IPS-11a (cell line): ENCODE results near the gene GOLGA6L7.
"Not testable (repeated sequence)": the region's sequence is repeated elsewhere in the genome, so short reads cannot be mapped to it uniquely, and the experiment has no call there.

Source experiments
- H3K4me3 ChIP-seq: one replicate; pipeline ENCODE4 v1.5.1; 2013; ENCODE audit warnings: low read depth, low read length, control low read depth

Gene GOLGA6L7, protein sequence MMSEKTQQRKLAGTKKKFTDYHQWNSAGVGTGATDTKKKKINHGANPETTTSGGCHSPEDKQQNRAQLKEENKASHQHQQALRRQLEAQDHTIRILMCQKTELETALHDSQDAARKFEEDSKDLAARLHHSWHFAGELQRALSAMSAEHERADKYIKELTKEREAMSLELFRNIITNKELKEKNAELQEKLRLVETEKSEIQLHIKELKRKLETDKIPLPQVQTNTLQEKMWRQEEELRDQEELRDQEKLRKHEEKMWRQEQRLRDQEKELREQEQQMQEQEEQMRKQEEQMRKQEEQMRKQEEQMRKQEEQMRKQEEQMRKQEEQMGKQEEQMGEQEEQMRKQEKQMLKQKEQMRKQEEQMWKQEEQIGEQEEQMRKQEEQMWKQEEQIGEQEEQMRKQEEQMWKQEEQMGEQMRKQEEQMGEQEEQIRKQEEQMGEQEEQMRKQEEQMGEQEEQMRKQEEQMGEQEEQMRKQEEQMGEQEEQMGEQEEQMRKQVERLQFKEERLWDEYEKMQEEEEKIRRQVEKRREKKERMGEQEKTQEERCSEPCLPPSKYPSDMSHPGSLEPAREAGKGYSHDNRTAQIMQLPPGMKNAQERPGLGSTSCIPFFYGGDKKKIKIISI

DNA sequence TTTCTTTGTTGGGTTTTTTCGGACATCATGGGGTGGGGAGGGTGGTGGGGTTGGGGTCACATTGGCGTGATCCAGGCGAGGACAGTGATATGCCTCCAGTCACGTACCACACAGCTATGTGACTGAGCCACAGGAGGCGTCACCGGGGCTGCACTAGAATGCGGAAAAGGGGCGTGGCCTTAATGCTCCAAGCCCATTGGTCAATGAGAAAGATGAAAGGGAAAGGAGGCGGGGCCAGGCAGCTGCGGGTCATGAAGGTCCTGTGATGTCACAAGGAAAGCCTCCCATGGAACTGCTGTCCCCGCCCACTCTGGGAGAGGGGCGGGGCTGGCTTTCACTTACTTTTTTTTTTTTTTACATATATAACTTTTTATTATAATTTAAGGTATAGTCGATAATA, at the start of gene GOLGA6L7:
Gene GOLGA6L7, minus strand, starts transcription at position 124 of the 400 bp plus-strand sequence. Its CDS starts 95 bp downstream, at position 29.
- H3K4me3 ChIP-seq = not testable (repeated sequence)

DNA sequence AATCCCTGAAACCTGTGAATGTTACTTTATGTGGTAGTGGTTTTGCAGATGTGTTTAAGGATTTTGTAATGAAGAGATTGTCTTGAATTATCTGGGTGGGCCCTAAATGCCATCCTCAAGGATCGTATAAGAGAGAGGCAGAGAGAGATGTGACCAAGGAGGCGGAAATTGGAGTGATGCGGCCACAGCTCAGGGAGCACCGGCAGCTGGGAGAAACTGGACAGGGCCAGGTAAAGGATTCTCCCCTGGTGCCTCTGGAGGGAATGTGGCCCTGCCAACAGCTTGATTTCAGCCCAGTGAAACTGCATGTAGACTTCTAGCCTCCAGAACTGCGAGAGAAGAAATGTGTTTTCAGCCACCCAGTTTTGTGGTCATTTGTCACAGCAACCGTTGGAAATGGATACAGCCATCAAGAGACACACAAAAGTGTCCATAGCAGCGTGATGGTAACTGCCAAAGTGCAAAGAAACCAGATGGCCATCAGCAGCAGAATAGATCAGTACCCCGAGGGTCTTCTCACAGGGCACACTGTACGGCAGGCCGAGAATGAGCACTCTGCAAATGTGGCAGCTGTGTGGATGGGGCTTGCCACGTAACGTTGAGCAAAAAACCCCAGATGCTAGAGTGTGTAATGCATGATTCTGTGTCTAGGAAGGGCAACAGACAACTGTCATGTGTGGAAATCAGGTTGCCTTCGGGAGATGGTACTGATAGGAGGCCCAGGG, 49.6 kb upstream of the GOLGA6L7 start:
- no peak overlapping the region for H3K4me3 ChIP-seq

DNA sequence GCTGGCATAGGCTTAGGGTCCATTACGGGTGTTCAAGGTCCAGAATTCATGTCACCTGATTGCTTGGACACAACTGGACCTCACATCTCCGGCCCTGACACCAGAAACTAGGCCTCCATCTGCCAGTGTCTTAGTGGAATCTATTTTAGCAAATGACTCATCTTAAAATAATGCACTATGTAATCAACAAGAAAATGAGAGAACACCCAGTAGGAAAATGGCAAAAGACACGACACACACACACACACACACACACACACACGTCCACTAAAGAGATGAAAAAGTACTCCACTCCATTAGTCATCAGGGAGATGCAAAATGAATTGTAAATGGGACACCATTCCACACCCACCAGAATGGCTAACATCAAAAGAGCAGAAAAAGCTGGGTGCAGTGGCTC, 48.5 kb upstream of the GOLGA6L7 start:
- no peak overlapping the region for H3K4me3 ChIP-seq

DNA sequence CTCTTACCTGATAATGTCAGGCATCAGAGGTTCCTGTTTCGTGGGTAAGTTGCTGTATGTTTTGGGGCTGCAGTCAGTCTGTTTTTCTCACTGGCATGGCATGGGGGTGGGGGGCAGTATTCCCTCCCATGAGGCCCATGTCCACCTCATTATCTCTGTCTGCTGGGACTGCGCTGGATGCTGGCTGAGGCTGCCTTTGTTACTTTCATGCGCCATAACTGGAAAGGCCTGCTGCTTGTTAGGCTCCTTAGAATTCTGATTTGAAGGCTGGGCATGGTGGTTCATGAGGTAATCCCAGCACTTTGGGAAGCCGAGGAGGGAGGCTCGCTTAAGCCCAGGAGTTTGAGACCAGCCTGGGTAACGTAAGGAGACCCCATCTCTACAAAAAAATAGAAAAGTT, 47.1 kb upstream of the GOLGA6L7 start:
- H3K4me3 ChIP-seq = no peak overlapping the region

DNA sequence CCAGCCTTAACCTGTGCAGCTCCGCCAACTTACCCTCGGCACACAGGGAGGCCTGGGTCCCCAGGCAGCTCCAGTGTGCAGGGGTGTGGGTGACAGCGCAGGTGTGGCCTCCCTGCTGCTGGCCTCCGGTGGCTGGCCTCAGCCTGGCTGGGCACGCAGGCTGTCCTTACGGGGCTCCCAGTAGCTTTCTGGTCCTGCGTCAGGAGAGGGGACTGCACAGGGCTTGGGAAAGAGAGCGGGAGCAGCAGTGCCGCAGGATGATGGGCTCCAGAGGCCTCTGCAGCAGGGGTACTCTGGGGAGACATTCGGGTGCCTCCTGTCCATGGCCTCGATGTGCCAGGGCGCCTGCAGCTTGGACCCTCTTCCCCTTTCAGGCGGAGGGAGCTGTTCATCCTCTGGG, 46.7 kb upstream of the GOLGA6L7 start:
- H3K4me3 ChIP-seq = no peak overlapping the region

DNA sequence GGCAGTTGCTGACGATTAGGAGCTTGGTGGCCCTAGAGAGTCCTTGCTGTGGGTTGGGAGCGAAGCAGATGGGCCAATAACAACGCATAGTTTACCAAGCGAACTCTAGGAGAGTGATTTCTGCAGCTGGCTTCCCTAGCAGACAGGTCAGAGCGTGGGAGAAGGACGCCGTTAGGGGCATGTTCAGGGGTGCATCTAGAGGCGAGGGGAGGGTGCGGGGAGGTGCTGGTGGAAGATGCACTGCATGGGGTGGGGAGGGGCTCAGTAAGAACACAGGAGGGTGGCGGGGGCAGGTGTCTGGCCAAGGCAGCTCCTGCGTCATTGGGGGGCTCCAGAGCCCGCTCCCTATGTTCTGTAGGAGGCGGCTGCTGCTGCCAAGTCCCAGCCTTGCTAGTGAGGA, 46.2 kb upstream of the GOLGA6L7 start:
- H3K4me3 ChIP-seq = no peak overlapping the region

DNA sequence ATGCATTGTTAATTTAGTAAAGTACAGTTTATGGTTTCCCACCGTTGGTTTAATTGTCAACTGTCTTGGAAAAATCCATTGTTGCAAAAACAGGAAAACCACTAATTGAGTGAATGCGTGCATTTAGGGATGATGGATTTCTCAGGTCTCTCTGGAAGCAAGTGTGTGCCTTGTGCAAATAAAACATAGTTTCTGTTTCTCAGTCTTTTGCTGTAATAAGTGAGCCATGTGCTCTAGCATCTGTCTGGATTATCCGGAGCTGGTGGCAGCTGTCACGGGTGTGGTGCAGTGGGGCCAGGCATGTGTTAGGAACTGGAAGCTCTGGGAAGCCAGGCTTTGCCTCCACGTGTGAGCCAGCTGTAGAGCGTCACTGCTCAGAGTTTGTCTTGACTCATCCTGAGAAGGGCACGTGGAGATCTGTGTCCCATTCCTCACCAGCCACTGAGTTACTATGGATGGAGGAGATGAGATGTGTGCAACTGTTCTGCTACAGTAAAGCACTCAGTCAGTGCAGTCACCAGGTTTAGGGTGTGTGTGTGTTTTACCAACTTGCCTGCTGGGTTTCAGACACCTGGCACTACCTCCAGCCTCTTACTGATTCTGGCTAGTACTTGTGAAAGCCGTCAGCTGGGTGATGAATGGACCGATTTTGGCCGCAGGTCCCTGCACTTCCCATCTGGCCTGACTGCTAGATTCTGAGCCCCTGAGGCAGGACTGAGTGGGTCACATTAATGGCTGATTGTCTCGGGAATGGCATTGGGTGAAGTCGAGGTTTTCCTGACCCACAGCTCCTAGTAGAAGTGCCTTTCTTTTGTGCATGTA, 44.6 kb upstream of the GOLGA6L7 start:
- no peak overlapping the region for H3K4me3 ChIP-seq

DNA sequence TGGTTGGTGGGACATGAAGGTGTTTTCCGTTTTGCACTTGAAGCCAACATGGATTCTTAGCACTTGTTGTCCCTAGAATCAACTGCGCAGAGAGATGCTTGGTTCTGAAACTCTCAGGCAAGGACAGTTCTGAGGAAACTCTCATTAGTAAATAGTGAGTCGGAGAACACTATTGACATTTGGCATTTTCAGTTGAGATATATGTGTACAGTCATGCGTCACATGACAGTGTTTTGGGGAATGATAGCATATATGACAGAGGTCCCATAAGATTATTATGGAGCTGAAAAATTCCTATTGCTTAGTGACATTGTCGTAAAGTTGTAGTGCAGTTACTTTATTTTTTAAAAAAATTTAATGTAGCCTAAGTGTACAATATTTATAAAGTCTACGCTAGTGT, 43.1 kb upstream of the GOLGA6L7 start:
- H3K4me3 ChIP-seq = no peak overlapping the region

DNA sequence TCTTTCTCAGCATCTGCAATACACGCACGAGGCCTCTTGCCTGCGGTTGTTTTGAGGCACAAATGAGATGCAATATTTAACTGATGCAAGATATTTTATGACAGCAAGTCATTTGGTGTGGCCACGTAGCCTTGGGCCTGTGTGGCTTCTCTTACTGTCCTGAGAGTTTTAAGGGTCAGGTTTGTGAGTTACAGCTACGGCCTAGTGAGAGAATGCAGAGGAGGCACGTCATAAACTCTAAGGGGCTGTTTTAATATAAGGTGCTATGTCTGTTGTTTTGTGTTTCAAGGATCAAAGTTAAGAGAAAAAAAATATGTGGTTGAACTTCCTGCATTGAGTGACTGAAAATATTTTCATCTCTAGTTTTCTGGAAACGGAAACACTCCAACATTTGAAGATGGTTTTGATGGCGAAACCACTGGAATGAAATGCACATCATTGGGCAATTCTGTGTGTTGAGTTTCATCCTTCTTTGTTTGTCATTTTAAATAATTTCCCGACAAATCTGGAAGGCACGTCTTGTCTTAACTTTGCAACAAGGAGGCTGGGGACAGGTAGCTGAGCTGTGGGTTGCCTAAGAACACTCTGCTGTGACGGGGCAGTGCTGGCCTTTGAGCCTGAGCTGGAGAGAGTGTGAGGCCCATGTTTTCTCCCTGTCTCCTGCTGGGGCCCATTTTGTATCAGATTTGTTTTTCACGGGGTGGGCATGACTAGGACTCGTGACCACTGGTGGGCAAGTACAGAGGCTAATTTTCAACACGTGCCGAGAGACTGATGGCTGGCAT, 42.5 kb upstream of the GOLGA6L7 start:
- no peak overlapping the region for H3K4me3 ChIP-seq

DNA sequence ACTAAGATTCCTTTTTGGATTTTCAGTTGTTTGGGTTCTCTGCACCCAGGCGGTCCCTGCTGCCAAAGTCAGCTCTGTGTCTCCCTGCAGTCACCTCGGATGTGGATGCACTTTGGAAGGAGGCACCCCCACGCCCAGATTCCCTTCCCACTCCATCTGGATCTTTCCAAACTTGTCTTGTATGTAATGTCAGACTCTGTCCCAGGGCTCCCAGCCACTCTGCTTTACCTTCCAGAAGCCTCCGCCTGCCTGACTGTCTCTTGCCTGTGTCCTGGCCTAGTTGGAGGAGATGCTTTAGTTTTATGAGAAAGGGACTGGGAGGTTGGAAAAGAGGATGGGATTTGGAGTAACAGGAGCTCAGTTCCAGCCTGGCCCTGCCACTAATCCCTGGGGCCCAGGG, 41.8 kb upstream of the GOLGA6L7 start:
- H3K4me3 ChIP-seq = not testable (repeated sequence)

DNA sequence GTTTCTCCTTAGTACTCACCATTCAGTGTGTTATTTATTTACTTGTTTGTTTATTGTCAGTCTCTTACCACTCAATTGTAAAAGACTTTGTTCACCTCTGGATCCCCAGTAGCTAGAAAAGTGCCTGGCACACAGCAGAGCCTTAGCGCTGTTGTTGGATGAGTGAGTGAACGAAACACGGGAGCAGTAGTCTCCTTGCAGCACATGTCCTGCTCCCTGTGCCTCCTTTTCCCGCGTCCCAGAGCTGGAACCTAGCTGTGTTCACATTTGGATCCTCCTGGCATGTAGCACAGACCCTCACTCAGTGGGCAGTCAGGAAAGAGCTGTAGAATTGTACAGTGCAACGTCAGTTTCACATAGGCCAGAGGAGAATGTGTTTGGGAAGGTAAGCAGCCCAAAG, 41.4 kb upstream of the GOLGA6L7 start:
- H3K4me3 ChIP-seq = not testable (repeated sequence)

DNA sequence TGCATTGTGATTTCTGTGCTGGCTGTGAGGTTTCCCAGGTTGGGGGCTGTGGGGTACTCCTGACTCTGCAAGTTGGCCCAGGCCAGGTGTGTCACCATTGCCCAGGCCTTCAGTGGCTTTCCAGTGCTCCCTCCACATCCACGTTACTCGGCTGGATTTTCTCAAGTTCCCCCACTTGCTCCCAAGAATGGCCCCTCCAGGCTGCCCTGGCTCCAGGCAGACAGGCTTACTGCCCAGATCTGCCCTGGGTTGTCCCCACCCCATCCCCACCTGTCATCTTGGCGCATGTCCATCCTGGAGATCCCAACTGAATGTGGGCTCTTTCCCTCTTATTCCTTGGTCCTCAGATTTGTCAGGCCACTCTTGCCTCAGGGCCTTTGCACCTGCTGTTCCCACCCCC, 40.9 kb upstream of the GOLGA6L7 start:
- no peak overlapping the region for H3K4me3 ChIP-seq

DNA sequence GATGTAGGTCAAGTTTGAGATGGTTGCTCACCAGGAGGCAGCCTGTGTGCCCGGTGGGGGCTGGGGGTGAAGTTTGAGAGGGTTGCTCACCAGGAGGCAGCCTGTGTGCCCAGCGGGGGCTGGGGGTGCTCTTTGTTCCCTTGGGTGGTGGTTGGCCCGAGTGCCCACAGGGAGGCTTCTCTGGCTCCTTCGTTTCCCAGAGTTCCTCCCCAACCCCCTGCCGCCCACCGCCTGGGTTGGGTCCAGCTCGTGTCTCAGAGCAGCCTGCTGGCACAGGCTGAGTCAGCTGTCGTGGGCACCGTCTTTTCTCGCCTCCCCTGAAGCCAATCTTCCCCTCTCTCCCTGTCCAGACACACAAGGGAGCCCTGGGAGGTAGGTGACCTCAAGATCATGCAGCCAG, 40.5 kb upstream of the GOLGA6L7 start:
- H3K4me3 ChIP-seq = no peak overlapping the region

DNA sequence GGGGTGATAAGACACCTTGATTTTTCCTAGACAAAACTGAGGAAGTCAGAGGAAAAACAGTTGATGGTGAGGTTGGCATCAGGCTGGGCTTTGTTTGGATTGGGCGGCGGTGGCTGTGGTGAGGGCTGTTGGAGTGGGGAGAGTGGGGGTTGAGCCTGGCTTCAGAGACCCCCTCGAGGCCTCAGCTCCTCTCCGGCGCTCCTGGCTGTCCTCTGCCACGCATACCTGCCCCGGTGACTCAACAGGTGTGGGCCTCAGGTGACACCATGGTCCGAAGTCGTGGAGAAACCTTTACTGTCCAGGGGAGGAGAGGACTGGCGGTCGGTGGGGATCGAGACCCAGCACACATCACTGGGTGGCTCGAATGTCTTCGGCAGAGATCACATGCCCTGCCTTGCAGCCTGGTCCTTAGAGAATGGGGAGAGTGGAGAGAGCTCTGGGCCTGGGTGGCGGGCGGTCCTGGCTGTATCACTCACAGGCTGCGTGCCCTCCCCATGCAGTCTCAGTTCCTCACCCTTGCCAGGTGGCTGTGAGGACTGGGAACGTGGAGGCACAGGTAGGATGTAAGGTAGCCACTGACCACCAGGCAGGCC, 40.0 kb upstream of the GOLGA6L7 start:
- no peak overlapping the region for H3K4me3 ChIP-seq

DNA sequence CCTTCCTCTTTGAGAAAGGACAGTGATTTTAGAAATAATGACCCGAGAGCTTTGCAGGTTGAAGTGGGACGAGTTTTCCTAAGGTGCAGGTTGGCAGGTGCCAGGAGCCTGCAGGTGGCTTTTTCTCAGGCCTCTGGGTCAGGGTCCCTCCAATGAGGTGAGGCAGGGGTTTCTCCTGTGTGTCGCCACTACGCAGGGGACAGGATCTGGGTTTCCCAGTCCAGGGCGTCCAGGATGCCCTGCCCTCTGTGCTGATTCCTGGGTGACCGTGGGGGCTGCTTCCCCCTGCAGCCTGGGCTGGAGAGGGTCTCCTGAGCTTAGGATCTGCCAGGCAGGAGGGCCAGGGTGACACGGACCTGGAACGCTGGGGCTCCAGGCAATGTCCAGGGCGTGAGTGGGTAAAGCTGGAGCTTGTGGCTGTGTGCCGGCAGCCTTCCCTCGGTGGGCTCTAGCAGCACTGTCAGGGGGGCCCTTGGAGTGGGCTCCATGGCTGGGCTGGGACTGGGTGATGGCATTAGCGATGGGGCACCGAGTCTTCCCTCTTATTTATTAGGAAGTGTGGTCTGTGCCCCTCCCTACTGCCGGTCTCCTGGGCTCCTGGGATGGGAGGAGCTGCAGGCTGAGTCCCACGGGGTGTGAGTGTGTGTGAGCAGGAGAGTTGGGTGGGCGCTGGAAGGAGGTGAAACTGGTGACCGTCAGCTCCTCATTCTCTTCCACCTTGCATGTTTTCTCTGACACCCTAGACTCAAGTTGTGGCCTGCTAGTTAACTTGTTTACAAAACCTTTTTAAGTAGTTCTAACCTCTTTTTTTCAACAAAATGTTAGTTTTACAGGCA, 39.1 kb upstream of the GOLGA6L7 start:
- no peak overlapping the region for H3K4me3 ChIP-seq

DNA sequence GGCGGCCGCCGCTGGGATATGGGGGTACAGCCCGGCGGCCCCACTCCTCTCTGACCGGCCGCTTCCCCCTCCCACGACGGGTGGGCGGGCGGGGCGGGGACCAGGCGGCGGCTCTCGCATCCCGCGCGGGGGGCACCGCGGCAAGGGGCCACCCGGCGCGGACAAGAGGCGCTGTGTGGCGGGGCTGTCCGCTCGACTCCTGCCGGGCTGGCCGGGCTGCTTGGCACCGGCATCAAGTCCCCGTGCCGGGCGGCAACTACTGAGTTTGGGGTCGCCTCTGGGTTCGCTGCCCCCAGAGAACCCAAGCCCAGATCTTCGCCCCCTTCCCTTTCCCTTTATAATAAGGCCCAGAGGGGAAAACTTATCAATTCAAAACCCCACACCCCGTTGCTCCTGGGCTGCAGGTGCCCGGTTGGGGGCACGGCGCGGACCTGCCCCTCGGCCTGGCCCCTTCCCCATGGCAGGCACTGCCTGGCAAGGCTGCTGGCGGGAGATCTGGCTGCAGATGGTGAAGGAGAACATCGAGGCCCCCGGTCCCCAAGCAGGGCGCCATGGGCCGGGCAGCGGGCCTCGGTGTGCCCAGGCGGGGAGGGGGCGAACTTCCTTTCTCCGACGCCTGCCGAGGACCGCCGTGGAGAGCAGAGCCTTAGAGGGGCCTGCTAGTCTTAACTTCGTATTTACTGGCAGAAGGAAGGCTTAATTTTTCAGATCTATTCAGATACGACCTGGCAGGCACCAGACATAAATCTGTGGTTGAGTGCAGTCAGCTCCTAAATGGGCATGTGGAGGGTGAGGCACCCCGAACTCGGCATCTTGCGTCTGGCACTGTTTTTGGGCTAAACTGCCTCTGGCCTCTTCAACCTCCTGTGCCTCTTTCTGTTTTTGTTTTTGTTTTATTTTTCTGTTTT, 38.2 kb upstream of the GOLGA6L7 start:
- H3K4me3 ChIP-seq = peak overlapping the region; percentile 45

DNA sequence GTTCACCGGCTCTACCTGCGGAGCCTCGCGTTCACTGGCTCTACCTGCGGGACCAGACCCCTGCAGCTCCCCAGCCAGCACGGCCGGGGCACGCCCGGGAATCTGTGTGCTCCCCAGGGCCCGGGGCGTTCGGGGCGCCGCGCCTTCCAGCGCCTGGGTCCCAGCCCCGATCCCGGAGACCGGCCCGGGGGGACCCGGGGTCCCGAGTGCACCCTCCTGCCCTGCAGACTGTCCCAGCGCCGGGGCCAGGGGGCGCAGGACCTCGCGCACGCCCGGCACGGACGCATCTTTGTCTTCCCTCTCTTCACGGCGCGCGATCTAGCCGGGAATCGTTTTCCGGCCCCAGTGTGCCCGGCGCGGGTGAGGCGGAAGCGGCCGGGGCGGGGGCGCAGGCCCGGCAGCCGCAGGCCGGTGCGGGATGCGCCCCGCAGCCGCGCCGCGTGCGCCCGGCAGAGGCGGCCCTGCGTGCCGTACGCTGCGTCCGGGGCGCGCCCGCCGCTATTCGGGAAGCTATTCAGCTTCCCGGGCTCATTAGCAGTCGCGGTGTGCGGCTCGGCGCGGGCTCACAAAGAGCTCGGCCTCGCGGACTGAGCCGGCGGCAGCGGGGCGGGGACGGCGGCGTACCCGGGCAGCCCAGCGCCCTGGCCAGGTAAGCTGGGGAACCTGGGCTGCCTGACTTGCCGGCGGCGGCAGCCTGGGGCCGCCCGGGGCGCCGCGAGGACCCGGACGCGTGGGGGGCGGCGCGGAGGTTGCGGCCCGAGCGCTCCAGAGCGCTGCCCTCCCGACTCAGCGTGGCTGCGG, 37.4 kb upstream of the GOLGA6L7 start, which contains the start of gene APBA2:
Gene APBA2, plus strand, starts transcription at position 345 of the 801 bp plus-strand sequence. CDS start 167,911 bp downstream, outside the sequence.
- H3K4me3 ChIP-seq = peak within 1 kb of the TSS; percentile 45
